ENCODE data around the gene IQCF5. TPM values are rescaled to one million over a fixed set of nuclear protein-coding genes. Genes with fewer than 3 reads are reported as not detected.
"Not testable (repeated sequence)": the region's sequence is repeated elsewhere in the genome, so short reads cannot be mapped to it uniquely, and the experiment has no call there.

The IQCF5 gene
- total and polyA plus RNA-seq, 3 experiments from 2014 or later = not detected

DNA sequence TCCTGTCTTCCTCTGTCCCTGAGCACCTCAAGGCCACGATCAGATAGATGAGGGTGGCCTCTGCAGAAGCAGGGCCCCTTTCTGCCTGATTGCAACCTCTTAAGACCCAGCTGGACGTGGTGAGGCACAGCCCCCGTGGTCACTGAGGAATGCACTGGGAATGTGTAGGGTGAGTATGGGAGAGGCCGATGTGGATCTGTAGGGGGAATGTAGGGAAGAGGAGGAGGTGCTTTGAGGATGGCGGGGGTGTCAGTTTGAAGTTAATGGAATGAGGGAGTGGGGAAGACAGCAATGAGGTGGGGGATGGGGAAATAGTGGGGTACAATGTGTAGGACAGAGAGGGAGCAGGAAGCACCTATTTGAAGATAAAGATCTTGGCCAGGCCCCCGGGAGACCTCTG, 785 bp upstream of the IQCF5 start:
- Histone ChIP-seq H3K4me1 (ENCODE audit: insufficient read depth, low read length) (no peaks in the 10 kb centered on the region), H3K9me3 (ENCODE audit: low read length) (no peaks in the 10 kb centered on the region), H3K27ac (ENCODE audit: low read depth, low read length) (no peak overlapping the region), H3K4me3 (ENCODE audit: low read length) (no peak overlapping the region), H3K36me3 (ENCODE audit: insufficient read depth, low read length) (no peaks in the 10 kb centered on the region), H3K27me3 (ENCODE audit: insufficient read depth, low read length, poor library complexity, severe bottlenecking) (no peaks in the 10 kb centered on the region)
- CTCF ChIA-PET = no interaction called here
- H3K36me3 Mint-ChIP-seq = peaks cover 0 to 4% (median 3%) of the 10 kb centered on the region in 3 donors
- no peak overlapping the region for H3K27ac Mint-ChIP-seq
- H3K4me1 Mint-ChIP-seq = no peaks in the 10 kb centered on the region
- peaks cover 0 to 3% (median 0%) of the 10 kb centered on the region in 5 donors for H3K9me3 Mint-ChIP-seq
- peaks cover 2 to 32% of the 10 kb centered on the region in 2 donors for H3K27me3 Mint-ChIP-seq
- no peak overlapping the region for H3K4me3 Mint-ChIP-seq
- POLR2A ChIA-PET = no interaction called here
- no peak for DNase-seq

DNA sequence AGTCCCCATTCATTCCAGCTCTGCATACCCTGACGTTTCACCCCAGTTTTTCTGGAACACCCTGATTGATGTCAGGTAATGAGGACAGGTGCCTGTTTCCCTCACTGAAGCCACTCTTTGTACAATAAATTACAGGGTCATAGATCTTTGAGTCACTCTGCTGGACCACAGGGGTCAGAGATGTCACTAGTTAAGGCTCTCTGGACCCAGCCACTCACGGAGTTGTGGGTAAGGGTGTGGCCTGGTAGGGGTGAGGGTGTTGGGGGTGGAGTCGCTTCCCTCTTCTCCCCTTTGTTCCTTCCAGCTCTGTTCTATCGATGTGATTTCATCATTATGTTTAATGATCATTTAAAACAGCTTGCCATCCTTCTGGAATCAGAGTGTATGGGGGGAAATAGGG, 512 bp downstream of the IQCF5 start:
- H3K4me3 ChIP-seq (ENCODE audit: low read length) = no peak overlapping the region
- CTCF ChIA-PET = no interaction called here
- no peaks in the 10 kb centered on the region for H3K9me3 ChIP-seq (ENCODE audit: low read length)
- POLR2A ChIA-PET = no interaction called here
- H3K27ac Mint-ChIP-seq = peak overlapping the region in 1 of 8 donors; percentile 72
- H3K4me1 Mint-ChIP-seq = no peaks in the 10 kb centered on the region
- no peaks in the 10 kb centered on the region for H3K4me1 ChIP-seq (ENCODE audit: insufficient read depth, low read length)
- peaks cover 2 to 34% of the 10 kb centered on the region in 2 donors for H3K27me3 Mint-ChIP-seq
- H3K9me3 Mint-ChIP-seq = no peaks in the 10 kb centered on the region
- H3K4me3 Mint-ChIP-seq = no peak overlapping the region
- peaks cover 0 to 4% (median 0%) of the 10 kb centered on the region in 3 donors for H3K36me3 Mint-ChIP-seq
- no peaks in the 10 kb centered on the region for H3K36me3 ChIP-seq (ENCODE audit: insufficient read depth, low read length)
- no peaks in the 10 kb centered on the region for H3K27me3 ChIP-seq (ENCODE audit: insufficient read depth, low read length, poor library complexity, severe bottlenecking)
- DNase-seq = no peak
- no peak overlapping the region for H3K27ac ChIP-seq (ENCODE audit: low read depth, low read length)

DNA sequence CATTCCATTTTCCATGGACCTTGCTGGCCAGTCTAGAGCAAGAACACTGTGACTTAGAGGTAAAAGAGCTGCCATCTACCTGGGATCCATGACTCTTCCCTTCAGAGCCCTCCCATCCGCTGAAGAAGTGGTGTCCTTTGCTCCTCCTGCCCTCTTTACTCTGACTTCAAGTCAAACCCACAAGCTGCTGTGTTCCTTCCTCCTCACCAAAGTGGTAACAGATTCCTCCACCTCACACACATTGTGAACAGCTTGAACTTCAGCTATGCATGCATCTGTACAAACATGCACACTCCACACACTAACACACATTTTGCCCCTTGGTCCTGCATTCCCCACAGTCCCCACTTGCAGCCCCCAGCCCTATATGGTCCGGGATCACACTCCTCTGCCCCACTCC, 990 bp downstream of the IQCF5 start:
- H3K27me3 ChIP-seq (ENCODE audit: insufficient read depth, low read length, poor library complexity, severe bottlenecking) = no peaks in the 10 kb centered on the region
- DNase-seq = no peak
- Mint-ChIP-seq H3K27ac (peak overlapping the region in 2 of 8 donors; percentile 6 to 72), H3K4me3 (no peak overlapping the region), H3K4me1 (no peaks in the 10 kb centered on the region), H3K36me3 (peaks cover 0 to 4% (median 0%) of the 10 kb centered on the region in 3 donors), H3K27me3 (peaks cover 2 to 33% of the 10 kb centered on the region in 2 donors), H3K9me3 (no peaks in the 10 kb centered on the region)
- H3K4me1 ChIP-seq (ENCODE audit: insufficient read depth, low read length) = no peaks in the 10 kb centered on the region
- H3K4me3 ChIP-seq (ENCODE audit: low read length) = no peak overlapping the region
- CTCF ChIA-PET = interaction anchor here (1.2 kb wide), 1 partner anchor 373 kb away, joined by 3 read pairs; no protein-coding TSS in a partner anchor
- H3K36me3 ChIP-seq (ENCODE audit: insufficient read depth, low read length) = no peaks in the 10 kb centered on the region
- no peak overlapping the region for H3K27ac ChIP-seq (ENCODE audit: low read depth, low read length)
- no peaks in the 10 kb centered on the region for H3K9me3 ChIP-seq (ENCODE audit: low read length)
- POLR2A ChIA-PET = no interaction called here

DNA sequence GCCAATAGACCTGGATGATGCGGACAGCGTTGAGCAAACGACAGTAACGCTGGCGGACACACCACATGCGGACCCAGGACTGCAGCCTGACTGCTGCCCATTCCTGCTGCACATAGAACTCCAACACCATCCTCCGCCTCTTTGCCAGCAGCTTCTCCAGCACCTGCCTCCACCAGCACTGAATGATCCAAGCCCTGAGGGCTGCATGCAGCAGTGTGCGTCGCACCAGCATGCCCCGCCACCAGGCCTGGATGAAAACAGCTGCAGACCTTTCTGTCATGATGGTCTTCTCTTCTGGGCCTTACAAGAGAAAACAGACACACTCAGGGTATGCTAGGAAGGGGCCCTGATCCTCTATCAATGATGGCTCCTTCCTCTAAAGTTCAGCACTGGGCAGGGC, 1.5 kb downstream of the IQCF5 start:
- Mint-ChIP-seq H3K27me3 (peaks cover 2 to 37% of the 10 kb centered on the region in 2 donors), H3K4me3 (no peak overlapping the region), H3K27ac (no peak overlapping the region), H3K4me1 (no peaks in the 10 kb centered on the region), H3K36me3 (peaks cover 0 to 4% (median 0%) of the 10 kb centered on the region in 3 donors), H3K9me3 (no peaks in the 10 kb centered on the region)
- Histone ChIP-seq H3K4me3 (ENCODE audit: low read length) (no peak overlapping the region), H3K36me3 (ENCODE audit: insufficient read depth, low read length) (no peaks in the 10 kb centered on the region), H3K4me1 (ENCODE audit: insufficient read depth, low read length) (no peaks in the 10 kb centered on the region), H3K27ac (ENCODE audit: low read depth, low read length) (no peak overlapping the region), H3K9me3 (ENCODE audit: low read length) (no peaks in the 10 kb centered on the region), H3K27me3 (ENCODE audit: insufficient read depth, low read length, poor library complexity, severe bottlenecking) (no peaks in the 10 kb centered on the region)
- POLR2A ChIA-PET = no interaction called here
- CTCF ChIA-PET = interaction anchor here (1.2 kb wide), 1 partner anchor 372 kb away, joined by 3 read pairs; no protein-coding TSS in a partner anchor
- DNase-seq = no peak

DNA sequence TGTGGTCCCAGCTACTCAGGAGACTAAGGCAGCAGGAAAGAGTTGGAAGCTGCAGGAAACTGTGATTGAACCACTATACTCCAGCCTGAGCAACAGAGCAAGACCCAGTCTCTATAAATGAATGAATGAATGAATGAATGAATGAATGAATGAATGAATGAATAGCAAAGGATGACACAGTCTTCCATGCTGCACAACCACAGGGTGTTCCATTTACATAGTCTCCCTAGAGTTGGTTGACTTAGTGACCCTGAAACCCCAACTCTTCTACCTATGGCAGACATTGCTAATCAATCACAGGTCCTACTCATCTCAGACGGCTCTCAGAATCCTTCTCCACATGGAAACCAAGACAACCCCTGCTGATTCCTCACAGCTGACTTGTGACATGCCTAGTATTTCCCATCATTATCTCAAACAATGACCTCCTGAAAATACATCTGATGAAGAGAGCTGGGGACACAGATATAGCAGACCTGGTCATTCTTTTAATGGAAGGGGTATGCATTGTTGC, 2.1 kb downstream of the IQCF5 start:
- no peaks in the 10 kb centered on the region for H3K36me3 ChIP-seq (ENCODE audit: insufficient read depth, low read length)
- POLR2A ChIA-PET = no interaction called here

DNA sequence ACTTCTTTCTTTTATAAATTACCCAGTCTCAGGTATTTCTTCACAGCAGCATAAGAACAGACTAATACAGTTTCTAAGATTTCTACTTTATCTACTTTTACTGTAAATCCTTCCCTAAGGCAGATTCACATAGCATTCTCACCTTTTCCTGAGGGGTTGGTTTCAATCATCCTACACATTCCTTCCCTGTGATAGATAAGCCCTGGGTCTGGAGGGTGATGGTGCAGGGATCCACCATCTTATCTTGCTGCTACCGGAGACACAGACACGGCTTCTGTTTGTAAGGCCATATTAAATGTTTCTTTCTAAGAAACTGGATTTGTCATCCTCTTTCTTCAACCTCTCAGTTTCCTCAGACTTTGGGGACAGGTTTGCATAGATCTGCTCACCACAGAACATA, 6.1 kb downstream of the IQCF5 start:
- H3K9me3 Mint-ChIP-seq = no peaks in the 10 kb centered on the region
- ChIA-PET CTCF (no interaction called here), POLR2A (no interaction called here)
- peaks cover 0 to 2% (median 0%) of the 10 kb centered on the region in 3 donors for H3K36me3 Mint-ChIP-seq
- no peak overlapping the region for H3K4me3 Mint-ChIP-seq
- no peak overlapping the region for H3K4me3 ChIP-seq (ENCODE audit: low read length)
- H3K27ac Mint-ChIP-seq = no peak overlapping the region
- no peaks in the 10 kb centered on the region for H3K36me3 ChIP-seq (ENCODE audit: insufficient read depth, low read length)
- H3K4me1 ChIP-seq (ENCODE audit: insufficient read depth, low read length) = no peaks in the 10 kb centered on the region
- H3K4me1 Mint-ChIP-seq = no peaks in the 10 kb centered on the region
- H3K27me3 ChIP-seq (ENCODE audit: insufficient read depth, low read length, poor library complexity, severe bottlenecking) = no peaks in the 10 kb centered on the region
- no peak overlapping the region for H3K27ac ChIP-seq (ENCODE audit: low read depth, low read length)
- H3K9me3 ChIP-seq (ENCODE audit: low read length) = no peaks in the 10 kb centered on the region
- no peak for DNase-seq
- H3K27me3 Mint-ChIP-seq = peaks cover under 1 to 34% of the 10 kb centered on the region in 2 donors

More for the DNA sequence above, 2.1 kb downstream of the IQCF5 start:
- no peak for DNase-seq
- Mint-ChIP-seq H3K4me3 (no peak overlapping the region), H3K4me1 (no peaks in the 10 kb centered on the region), H3K27ac (no peak overlapping the region), H3K9me3 (no peaks in the 10 kb centered on the region), H3K27me3 (peaks cover 1 to 36% of the 10 kb centered on the region in 2 donors), H3K36me3 (peaks cover 0 to 4% (median 0%) of the 10 kb centered on the region in 3 donors)
- no peaks in the 10 kb centered on the region for H3K27me3 ChIP-seq (ENCODE audit: insufficient read depth, low read length, poor library complexity, severe bottlenecking)
- CTCF ChIA-PET = interaction anchor here (1.2 kb wide), 1 partner anchor 372 kb away, joined by 3 read pairs; no protein-coding TSS in a partner anchor
- no peaks in the 10 kb centered on the region for H3K4me1 ChIP-seq (ENCODE audit: insufficient read depth, low read length)
- H3K4me3 ChIP-seq (ENCODE audit: low read length) = no peak overlapping the region
- no peak overlapping the region for H3K27ac ChIP-seq (ENCODE audit: low read depth, low read length)
- H3K9me3 ChIP-seq (ENCODE audit: low read length) = no peaks in the 10 kb centered on the region

DNA sequence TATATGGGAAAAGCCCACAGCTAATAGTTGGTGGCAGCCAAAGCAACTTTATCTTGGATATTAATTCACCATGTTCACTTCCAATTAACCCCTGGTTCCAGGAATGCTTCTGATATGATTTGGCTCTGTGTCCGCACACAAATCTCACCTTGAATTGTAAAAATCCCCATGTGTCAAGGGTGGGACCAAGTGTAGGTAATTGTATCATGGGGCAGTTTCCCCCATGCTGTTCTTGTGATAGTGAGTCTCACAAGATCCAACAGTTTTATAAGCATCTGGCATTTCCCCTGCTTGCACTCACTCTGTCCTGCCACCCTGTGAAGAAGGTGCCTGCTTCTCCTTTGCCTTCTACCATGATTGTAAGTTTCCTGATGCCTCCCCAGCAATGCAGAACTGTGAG, 6.5 kb downstream of the IQCF5 start:
- H3K4me3 Mint-ChIP-seq; H3K27ac Mint-ChIP-seq; H3K36me3 Mint-ChIP-seq; H3K4me1 Mint-ChIP-seq; H3K27me3 ChIP-seq (ENCODE audit: insufficient read depth, low read length, poor library complexity, severe bottlenecking); DNase-seq; H3K27ac ChIP-seq (ENCODE audit: low read depth, low read length); H3K9me3 ChIP-seq (ENCODE audit: low read length); H3K36me3 ChIP-seq (ENCODE audit: insufficient read depth, low read length); H3K9me3 Mint-ChIP-seq; H3K4me1 ChIP-seq (ENCODE audit: insufficient read depth, low read length); CTCF ChIA-PET; POLR2A ChIA-PET; H3K4me3 ChIP-seq (ENCODE audit: low read length): not testable (repeated sequence)
- peaks cover 2 to 34% of the 10 kb centered on the region in 2 donors for H3K27me3 Mint-ChIP-seq

DNA sequence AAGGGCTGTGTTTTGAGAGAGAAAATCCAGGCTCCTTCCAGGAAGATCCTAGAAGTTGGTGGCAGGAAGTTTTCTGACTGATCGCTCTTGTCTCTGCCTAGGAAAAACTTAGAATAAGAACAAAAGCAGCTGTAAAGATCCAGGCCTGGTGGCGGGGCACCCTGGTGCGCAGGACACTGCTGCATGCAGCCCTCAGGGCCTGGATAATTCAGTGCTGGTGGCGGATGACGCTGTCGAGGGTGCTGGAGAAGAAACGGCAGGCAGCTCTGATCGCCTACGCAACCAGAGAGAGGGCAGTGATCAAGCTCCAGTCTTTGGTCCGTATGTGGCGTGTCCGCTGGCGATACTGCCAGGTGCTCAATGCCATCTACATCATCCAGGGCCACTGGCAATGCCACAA, 12.5 kb downstream of the IQCF5 start:
- Mint-ChIP-seq H3K27me3 (peaks cover 2 to 26% of the 10 kb centered on the region in 2 donors), H3K4me1 (no peaks in the 10 kb centered on the region), H3K27ac (no peak overlapping the region), H3K4me3 (no peak overlapping the region), H3K36me3 (no peaks in the 10 kb centered on the region), H3K9me3 (no peaks in the 10 kb centered on the region)
- H3K27ac ChIP-seq (ENCODE audit: low read depth, low read length) = no peak overlapping the region
- H3K4me3 ChIP-seq (ENCODE audit: low read length) = no peak overlapping the region
- POLR2A ChIA-PET = no interaction called here
- H3K9me3 ChIP-seq (ENCODE audit: low read length) = no peaks in the 10 kb centered on the region
- no peaks in the 10 kb centered on the region for H3K4me1 ChIP-seq (ENCODE audit: insufficient read depth, low read length)
- DNase-seq = no peak
- CTCF ChIA-PET = no interaction called here
- no peaks in the 10 kb centered on the region for H3K27me3 ChIP-seq (ENCODE audit: insufficient read depth, low read length, poor library complexity, severe bottlenecking)
- no peaks in the 10 kb centered on the region for H3K36me3 ChIP-seq (ENCODE audit: insufficient read depth, low read length)
